ENCODE results near the gene ABCG1.

DNA sequence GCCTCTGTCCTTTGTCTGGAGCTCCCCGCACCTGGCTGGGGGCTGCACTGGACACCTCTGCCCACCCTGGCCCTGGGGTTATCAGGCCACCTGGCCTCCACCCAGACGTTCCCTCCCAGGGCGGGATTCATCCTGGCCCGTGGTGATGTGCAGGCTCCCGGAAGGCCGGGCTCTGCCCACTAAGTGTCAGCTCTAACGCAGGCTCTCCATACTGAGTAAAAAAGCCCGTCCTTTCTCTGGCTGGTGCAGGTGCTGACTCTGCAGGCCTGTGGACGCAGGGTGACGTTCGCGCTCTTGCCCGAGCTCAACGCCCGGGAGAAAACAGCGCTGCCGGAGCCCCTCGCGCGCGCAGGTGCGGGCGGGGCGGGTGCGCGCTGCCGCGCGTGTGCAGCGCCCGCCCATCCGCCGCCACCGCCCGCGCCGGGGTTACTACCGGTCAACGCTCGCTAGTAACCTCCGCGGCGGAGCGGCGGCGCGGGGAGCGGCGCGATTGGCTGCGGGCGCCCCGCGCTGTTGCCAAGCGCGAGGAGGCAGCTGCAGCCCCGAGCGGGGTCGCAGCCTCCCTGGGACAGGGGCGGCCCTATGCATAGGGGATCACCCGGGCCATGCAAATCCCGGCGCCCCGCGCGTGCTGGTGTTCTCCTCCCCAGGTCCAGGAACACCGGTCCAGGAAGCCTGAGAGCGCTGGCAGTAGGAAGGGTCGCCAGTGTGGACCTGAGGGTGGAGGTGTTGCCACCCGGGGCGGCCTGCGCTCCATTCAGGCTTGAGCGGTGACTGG lies 15.7 kb downstream of the ABCG1 start:
- TF ChIP-seq, protein P1, sequence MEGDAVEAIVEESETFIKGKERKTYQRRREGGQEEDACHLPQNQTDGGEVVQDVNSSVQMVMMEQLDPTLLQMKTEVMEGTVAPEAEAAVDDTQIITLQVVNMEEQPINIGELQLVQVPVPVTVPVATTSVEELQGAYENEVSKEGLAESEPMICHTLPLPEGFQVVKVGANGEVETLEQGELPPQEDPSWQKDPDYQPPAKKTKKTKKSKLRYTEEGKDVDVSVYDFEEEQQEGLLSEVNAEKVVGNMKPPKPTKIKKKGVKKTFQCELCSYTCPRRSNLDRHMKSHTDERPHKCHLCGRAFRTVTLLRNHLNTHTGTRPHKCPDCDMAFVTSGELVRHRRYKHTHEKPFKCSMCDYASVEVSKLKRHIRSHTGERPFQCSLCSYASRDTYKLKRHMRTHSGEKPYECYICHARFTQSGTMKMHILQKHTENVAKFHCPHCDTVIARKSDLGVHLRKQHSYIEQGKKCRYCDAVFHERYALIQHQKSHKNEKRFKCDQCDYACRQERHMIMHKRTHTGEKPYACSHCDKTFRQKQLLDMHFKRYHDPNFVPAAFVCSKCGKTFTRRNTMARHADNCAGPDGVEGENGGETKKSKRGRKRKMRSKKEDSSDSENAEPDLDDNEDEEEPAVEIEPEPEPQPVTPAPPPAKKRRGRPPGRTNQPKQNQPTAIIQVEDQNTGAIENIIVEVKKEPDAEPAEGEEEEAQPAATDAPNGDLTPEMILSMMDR (conservative IDR thresholded peaks at IDR 0.05 in 1 of 2, IDR thresholded peaks at IDR 0.05 in 1 of 2; ENCODE audit: low read depth in 1 of 2, low read length in 2 of 2): no peak
- TF ChIP-seq EZH2 (IDR thresholded peaks at IDR 0.05; ENCODE audit: low read length, missing control alignments): no peak
